Stimulated activated CD8-positive, alpha-beta memory T cell treated with anti-CD3 and anti-CD28 coated beads, Interleukin-15, amount 100 ng/mL, for 24 hours (primary cell): ENCODE data around the gene PALD1.
"Not testable (repeated sequence)": the region's sequence is repeated elsewhere in the genome, so short reads cannot be mapped to it uniquely, and the experiment has no call there.

Experiments
- DNase-seq: peaks from one replicate; pipeline ENCODE4 v3.0.0-alpha.2; 2020; ENCODE audit warnings: low read depth

The PALD1 gene

GRCh38 chr10:70573599-70574506 lies 95.3 kb downstream of the PALD1 start:
- no peak for DNase-seq

- no peak for DNase-seq
These were observed 96.9 kb downstream of the PALD1 start for GRCh38 chr10:70575486-70575873.

GRCh38 chr10:70575874-70576802 lies 97.6 kb downstream of the PALD1 start:
- no peak for DNase-seq

GRCh38 chr10:70576803-70577517 lies 98.4 kb downstream of the PALD1 start:
- DNase-seq = no peak

GRCh38 chr10:70578371-70578947 lies 99.9 kb downstream of the PALD1 start:
- no peak for DNase-seq

GRCh38 chr10:70579234-70580002 lies 100.9 kb downstream of the PALD1 start:
- DNase-seq = no peak

GRCh38 chr10:70581176-70581575 lies 102.6 kb downstream of the PALD1 start:
- not testable (repeated sequence) for DNase-seq

- DNase-seq = no peak
These were observed 104.5 kb downstream of the PALD1 start for GRCh38 chr10:70582793-70583668.

GRCh38 chr10:70583669-70584037 lies 105.1 kb downstream of the PALD1 start:
- DNase-seq = no peak

- no peak for DNase-seq
These were observed 105.8 kb downstream of the PALD1 start for GRCh38 chr10:70584366-70584765.

GRCh38 chr10:70584909-70585544 lies 106.5 kb downstream of the PALD1 start:
- no peak for DNase-seq

GRCh38 chr10:70585578-70586169 lies 107.1 kb downstream of the PALD1 start:
- DNase-seq = no peak

- no peak for DNase-seq
These were observed 107.9 kb downstream of the PALD1 start for GRCh38 chr10:70586348-70586930.

GRCh38 chr10:70587045-70587658 lies 108.6 kb downstream of the PALD1 start:
- no peak for DNase-seq

GRCh38 chr10:70588255-70588654 lies 109.7 kb downstream of the PALD1 start:
- DNase-seq = no peak

- DNase-seq = no peak
These were observed 110.4 kb downstream of the PALD1 start for GRCh38 chr10:70588859-70589570.

- DNase-seq = no peak
These were observed 111.4 kb downstream of the PALD1 start for GRCh38 chr10:70589762-70590654.
